ENCODE results near the gene CD22.

Gene CD22

DNA sequence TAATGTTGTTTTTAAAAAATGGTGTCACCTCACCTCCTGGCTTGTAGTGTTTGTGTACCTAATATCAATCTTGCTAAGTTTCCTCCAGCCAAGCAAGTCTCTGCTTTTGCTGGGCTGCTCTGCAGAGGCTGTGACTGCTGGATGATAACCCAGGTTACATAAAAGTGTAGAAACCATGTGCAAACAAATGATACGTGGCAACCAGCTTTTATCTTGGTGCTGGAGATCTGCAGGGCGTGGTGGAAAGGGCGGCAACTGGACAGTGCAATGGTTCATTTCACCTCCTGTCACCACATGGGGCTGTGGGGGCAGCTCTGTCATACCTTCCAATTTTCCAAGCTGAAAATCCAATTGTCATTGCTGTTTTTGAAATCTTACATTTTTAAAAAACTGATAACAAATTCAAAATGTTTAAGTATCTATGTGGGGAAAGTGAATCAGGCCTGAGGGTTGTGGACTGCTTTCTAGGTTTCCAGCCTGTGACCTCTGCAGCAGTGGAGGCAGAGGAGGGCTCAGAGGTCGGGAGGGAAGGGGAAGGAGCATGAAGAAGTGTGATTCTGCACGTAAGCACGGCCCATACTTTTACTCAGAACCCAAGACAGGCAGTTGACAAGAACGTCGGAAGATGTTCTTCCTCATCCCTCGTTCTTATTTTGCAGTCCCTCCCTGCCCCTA lies 51.6 kb downstream of the CD22 start:
- Histone ChIP-seq H3K4me2 (ENCODE audit: low read length) (no peak overlapping the region), H3K4me3 (ENCODE audit: low read length) (no peak overlapping the region), H3K4me1 (ENCODE audit: low read length) (0 out of 2 replicates have a peak, but pooled peaks cover 4% of the 10 kb centered on the region), H2AFZ (ENCODE audit: low read depth, low read length) (no peak overlapping the region), H3K36me3 (replicated peaks; ENCODE audit: low read depth, low read length) (no peaks in the 10 kb centered on the region), H3K27ac (ENCODE audit: low read length) (no peak overlapping the region), H3K9ac (ENCODE audit: low read length) (no peak overlapping the region), H3K9me3 (ENCODE audit: insufficient read depth, low read length) (peaks cover 18% of the 10 kb centered on the region; the same call in 1 of the 2 replicates), H3K79me2 (ENCODE audit: low read length) (no peaks in the 10 kb centered on the region), H4K20me1 (ENCODE audit: insufficient read depth, low read length) (no peaks in the 10 kb centered on the region), H3K27me3 (ENCODE audit: low read depth, low read length) (peaks cover 50% of the 10 kb centered on the region)
- no peak for TF ChIP-seq EZH2phosphoT487 (IDR thresholded peaks at IDR 0.05; ENCODE audit: low read depth)
- TF ChIP-seq, protein P1, sequence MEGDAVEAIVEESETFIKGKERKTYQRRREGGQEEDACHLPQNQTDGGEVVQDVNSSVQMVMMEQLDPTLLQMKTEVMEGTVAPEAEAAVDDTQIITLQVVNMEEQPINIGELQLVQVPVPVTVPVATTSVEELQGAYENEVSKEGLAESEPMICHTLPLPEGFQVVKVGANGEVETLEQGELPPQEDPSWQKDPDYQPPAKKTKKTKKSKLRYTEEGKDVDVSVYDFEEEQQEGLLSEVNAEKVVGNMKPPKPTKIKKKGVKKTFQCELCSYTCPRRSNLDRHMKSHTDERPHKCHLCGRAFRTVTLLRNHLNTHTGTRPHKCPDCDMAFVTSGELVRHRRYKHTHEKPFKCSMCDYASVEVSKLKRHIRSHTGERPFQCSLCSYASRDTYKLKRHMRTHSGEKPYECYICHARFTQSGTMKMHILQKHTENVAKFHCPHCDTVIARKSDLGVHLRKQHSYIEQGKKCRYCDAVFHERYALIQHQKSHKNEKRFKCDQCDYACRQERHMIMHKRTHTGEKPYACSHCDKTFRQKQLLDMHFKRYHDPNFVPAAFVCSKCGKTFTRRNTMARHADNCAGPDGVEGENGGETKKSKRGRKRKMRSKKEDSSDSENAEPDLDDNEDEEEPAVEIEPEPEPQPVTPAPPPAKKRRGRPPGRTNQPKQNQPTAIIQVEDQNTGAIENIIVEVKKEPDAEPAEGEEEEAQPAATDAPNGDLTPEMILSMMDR (IDR thresholded peaks at IDR 0.05; ENCODE audit: low read depth, low read length), result no peak

DNA sequence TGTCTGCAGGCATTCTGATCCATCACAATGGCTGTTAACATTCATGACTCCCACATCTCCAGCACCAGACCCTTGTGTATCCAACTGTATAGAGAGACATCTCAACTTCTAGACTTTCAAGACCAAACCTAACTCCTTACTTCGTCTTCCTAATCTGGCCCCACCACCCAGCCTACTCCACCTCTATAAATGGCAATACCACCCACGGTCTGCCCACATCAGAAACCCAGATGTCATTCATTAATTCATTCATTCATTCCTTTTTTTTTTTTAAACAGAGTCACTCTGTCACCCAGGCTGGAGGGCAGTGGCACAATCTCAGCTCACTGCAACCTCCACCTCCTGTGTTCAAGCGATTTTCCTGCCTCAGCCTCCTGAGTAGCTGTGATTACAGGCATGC lies 52.3 kb downstream of the CD22 start:
- no peak overlapping the region for H3K9ac ChIP-seq (ENCODE audit: low read length)
- no peak overlapping the region for H3K4me3 ChIP-seq (ENCODE audit: low read length)
- H4K20me1 ChIP-seq (ENCODE audit: insufficient read depth, low read length), result no peaks in the 10 kb centered on the region
- peaks cover 44% of the 10 kb centered on the region for H3K27me3 ChIP-seq (ENCODE audit: low read depth, low read length)
- peaks cover 20% of the 10 kb centered on the region; the same call in 1 of the 2 replicates for H3K9me3 ChIP-seq (ENCODE audit: insufficient read depth, low read length)
- H3K4me1 ChIP-seq (ENCODE audit: low read length), result 0 out of 2 replicates have a peak, but pooled peaks cover 4% of the 10 kb centered on the region
- no peak overlapping the region for H3K4me2 ChIP-seq (ENCODE audit: low read length)
- H3K36me3 ChIP-seq (replicated peaks; ENCODE audit: low read depth, low read length), result no peaks in the 10 kb centered on the region
- TF ChIP-seq, protein P1 (IDR thresholded peaks at IDR 0.05; ENCODE audit: low read depth, low read length), result no peak
- no peak for TF ChIP-seq EZH2phosphoT487 (IDR thresholded peaks at IDR 0.05; ENCODE audit: low read depth)
- H2AFZ ChIP-seq (ENCODE audit: low read depth, low read length), result no peak overlapping the region
- no peak overlapping the region for H3K27ac ChIP-seq (ENCODE audit: low read length)
- H3K79me2 ChIP-seq (ENCODE audit: low read length), result no peaks in the 10 kb centered on the region

DNA sequence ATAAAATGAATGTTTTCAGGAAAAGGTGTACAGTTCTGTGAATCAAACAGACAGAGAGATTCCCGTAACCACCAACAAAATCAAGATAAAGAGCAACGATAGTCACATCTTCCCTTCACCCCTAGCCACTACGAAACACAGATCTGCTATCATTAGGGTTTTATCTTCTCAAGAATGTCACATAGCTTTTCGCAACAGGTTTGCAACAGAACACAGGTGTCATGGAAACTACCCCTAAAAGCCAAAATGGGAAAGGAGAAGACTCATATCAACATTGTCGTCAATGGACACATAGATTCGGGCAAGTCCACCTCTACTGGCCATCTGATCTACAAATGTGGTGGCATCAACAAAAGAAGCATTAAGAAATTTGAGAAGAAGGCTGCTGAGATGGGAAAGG lies 52.9 kb downstream of the CD22 start:
- Histone ChIP-seq H3K27me3 (ENCODE audit: low read depth, low read length) (peaks cover 43% of the 10 kb centered on the region), H3K27ac (ENCODE audit: low read length) (no peak overlapping the region), H4K20me1 (ENCODE audit: insufficient read depth, low read length) (no peaks in the 10 kb centered on the region), H3K9ac (ENCODE audit: low read length) (no peak overlapping the region), H3K79me2 (ENCODE audit: low read length) (no peaks in the 10 kb centered on the region), H3K4me2 (ENCODE audit: low read length) (no peak overlapping the region), H3K4me3 (ENCODE audit: low read length) (no peak overlapping the region), H3K9me3 (ENCODE audit: insufficient read depth, low read length) (peaks cover 26% of the 10 kb centered on the region; the same call in 1 of the 2 replicates), H3K4me1 (ENCODE audit: low read length) (0 out of 2 replicates have a peak, but pooled peaks cover 3% of the 10 kb centered on the region), H2AFZ (ENCODE audit: low read depth, low read length) (no peak overlapping the region), H3K36me3 (replicated peaks; ENCODE audit: low read depth, low read length) (no peaks in the 10 kb centered on the region)
- TF ChIP-seq EZH2phosphoT487 (IDR thresholded peaks at IDR 0.05; ENCODE audit: low read depth), result no peak
- TF ChIP-seq, protein P1 (IDR thresholded peaks at IDR 0.05; ENCODE audit: low read depth, low read length), result no peak

DNA sequence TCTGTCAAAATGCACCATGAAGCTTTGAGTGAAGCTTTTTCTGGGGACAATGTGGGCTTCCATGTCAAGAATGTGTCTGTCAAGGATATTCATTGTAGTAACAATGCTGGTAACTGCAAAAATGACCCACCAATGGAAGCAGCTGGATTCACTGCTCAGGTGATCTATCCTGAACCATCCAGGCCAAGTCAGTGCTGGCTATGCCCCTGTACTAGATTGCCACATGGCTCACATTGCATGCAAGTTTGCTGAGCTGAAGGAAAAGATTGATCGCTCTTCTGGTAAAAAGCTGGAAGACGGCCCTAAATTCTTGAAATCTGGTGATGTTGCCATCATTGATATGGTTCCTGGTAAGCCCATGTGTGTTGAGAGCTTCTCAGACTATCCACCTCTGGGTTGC lies 54.5 kb downstream of the CD22 start:
- Histone ChIP-seq H3K4me3 (ENCODE audit: low read length) (no peak overlapping the region), H2AFZ (ENCODE audit: low read depth, low read length) (no peak overlapping the region), H3K79me2 (ENCODE audit: low read length) (no peaks in the 10 kb centered on the region), H3K27me3 (ENCODE audit: low read depth, low read length) (peaks cover 35% of the 10 kb centered on the region), H4K20me1 (ENCODE audit: insufficient read depth, low read length) (no peaks in the 10 kb centered on the region), H3K9ac (ENCODE audit: low read length) (no peak overlapping the region), H3K9me3 (ENCODE audit: insufficient read depth, low read length) (peaks cover 30% of the 10 kb centered on the region; the same call in 1 of the 2 replicates), H3K27ac (ENCODE audit: low read length) (no peak overlapping the region), H3K4me1 (ENCODE audit: low read length) (no peaks in the 10 kb centered on the region), H3K36me3 (replicated peaks; ENCODE audit: low read depth, low read length) (no peaks in the 10 kb centered on the region), H3K4me2 (ENCODE audit: low read length) (no peak overlapping the region)
- TF ChIP-seq, protein P1 (IDR thresholded peaks at IDR 0.05; ENCODE audit: low read depth, low read length), result no peak
- TF ChIP-seq EZH2phosphoT487 (IDR thresholded peaks at IDR 0.05; ENCODE audit: low read depth), result no peak
